ENCODE data around the gene TNFAIP8. TPM values are rescaled to one million over a fixed set of nuclear protein-coding genes. Genes with fewer than 3 reads are reported as not detected.

The TNFAIP8 gene
- total and polyA plus RNA-seq, 2 experiments from 2014 or later = 18.3 to 37.6 TPM

DNA sequence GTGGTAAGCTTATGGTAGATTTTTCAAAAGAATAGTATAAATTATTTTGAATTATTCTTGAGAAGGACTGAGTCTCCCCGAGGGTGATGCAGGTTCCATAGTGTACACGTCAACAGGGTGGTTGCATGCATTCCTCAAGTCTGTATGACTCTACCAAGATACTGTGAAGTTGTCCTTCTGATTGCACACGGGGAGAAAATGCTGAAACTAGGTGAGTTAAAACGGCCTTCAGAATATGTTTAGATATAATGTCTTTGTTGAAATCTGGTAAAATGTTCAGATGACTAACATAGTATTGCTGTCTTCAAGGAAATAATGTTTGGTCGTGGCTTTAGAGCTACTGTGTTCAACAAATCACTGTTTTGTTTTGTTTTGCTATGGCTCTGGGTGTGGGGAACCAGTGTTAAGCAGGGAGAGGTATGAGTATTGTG lies 22.4 kb upstream of the TNFAIP8 start:
- H4K20me1 ChIP-seq (ENCODE audit: insufficient read depth, poor library complexity, severe bottlenecking) = no peaks in the 10 kb centered on the region
- no peaks in the 10 kb centered on the region for H3K9me3 ChIP-seq (ENCODE audit: low read depth)
- WGBS (ENCODE audit: low lambda C conversion rate, missing lambda C conversion rate) = 79% methylated on average over 5 of the region's 5 CpGs
- no peaks in the 10 kb centered on the region for H3K9me2 ChIP-seq (replicated peaks; ENCODE audit: insufficient read depth)
- no peaks in the 10 kb centered on the region for H3K27me3 ChIP-seq
- peak overlapping the region; percentile 36 for H3K27ac ChIP-seq
- no peak for DNase-seq (ENCODE audit: low spot score)
- H3K36me3 ChIP-seq (replicated peaks; ENCODE audit: insufficient read depth, low read depth) = no peaks in the 10 kb centered on the region
- H3K4me3 ChIP-seq = no peak overlapping the region
- TF ChIP-seq EZH2 (IDR thresholded peaks at IDR 0.05; ENCODE audit: borderline replicate concordance) (no peak), EZH2phosphoT487 (IDR thresholded peaks at IDR 0.05; ENCODE audit: low read depth, severe bottlenecking, unreplicated experiment) (no peak), CTCF (IDR thresholded peaks at IDR 0.05; ENCODE audit: poor library complexity) (no peak)
- H3K4me1 ChIP-seq (ENCODE audit: insufficient read depth) = peaks cover 22% of the 10 kb centered on the region
- H3K4me2 ChIP-seq = no peak overlapping the region
- peaks cover 11% of the 10 kb centered on the region for H3K79me2 ChIP-seq
- H2AFZ ChIP-seq = no peak overlapping the region

DNA sequence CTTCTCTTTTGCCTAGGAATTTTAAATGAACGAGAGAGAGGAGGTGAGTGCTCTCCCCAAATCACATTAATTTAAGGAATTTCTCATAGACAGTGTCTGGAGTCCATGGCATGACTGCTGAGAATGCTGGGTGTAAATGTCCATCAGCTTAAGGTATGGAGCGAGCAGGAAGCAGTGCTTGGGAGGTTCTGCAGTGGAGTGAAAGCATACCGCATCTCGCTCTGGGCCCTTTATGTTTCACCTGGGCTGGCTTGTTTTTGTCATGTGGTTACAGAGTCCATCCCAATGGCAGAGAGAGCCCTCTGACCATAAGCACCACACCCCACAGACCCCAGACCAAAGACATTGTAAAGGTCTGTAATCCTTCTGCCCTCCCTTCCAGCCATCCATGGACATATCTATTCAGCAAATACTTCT lies 20.6 kb upstream of the TNFAIP8 start:
- no peak for DNase-seq (ENCODE audit: low spot score)
- H4K20me1 ChIP-seq (ENCODE audit: insufficient read depth, poor library complexity, severe bottlenecking) = no peaks in the 10 kb centered on the region
- H3K9me3 ChIP-seq (ENCODE audit: low read depth) = no peaks in the 10 kb centered on the region
- peaks cover 11% of the 10 kb centered on the region for H3K79me2 ChIP-seq
- no peak overlapping the region for H3K4me3 ChIP-seq
- peaks cover 6% of the 10 kb centered on the region for H3K4me1 ChIP-seq (ENCODE audit: insufficient read depth)
- H3K9me2 ChIP-seq (replicated peaks; ENCODE audit: insufficient read depth) = no peaks in the 10 kb centered on the region
- H2AFZ ChIP-seq = no peak overlapping the region
- no peak for TF ChIP-seq CTCF (IDR thresholded peaks at IDR 0.05; ENCODE audit: poor library complexity)
- TF ChIP-seq EZH2 (IDR thresholded peaks at IDR 0.05; ENCODE audit: borderline replicate concordance) = no peak
- TF ChIP-seq EZH2phosphoT487 (IDR thresholded peaks at IDR 0.05; ENCODE audit: low read depth, severe bottlenecking, unreplicated experiment) = no peak
- 89% methylated on average over 4 of the region's 4 CpGs for WGBS (ENCODE audit: low lambda C conversion rate, missing lambda C conversion rate)
- no peak overlapping the region for H3K27ac ChIP-seq
- no peaks in the 10 kb centered on the region for H3K27me3 ChIP-seq
- no peaks in the 10 kb centered on the region for H3K36me3 ChIP-seq (replicated peaks; ENCODE audit: insufficient read depth, low read depth)
- H3K4me2 ChIP-seq = no peak overlapping the region

DNA sequence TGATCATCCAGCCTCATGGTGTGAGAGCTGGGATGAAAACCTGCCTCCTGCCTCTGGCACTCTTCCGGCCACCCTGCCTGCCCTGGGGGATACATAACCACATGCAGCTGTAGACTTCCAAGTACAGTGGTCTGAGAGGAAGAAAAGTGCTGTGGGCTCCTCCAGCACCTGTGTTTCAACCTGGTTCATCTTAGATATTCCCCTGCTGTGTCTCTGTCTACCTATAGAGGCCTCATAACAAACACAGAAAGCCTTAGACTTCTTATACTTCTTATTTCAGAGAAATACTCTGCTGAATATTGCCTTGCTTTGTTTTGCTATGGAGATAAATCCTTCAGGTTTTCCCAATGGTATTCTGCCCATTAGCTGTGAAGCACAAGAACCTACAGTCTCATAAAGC lies 19.6 kb upstream of the TNFAIP8 start:
- Histone ChIP-seq H3K36me3 (replicated peaks; ENCODE audit: insufficient read depth, low read depth) (no peaks in the 10 kb centered on the region), H3K9me3 (ENCODE audit: low read depth) (no peaks in the 10 kb centered on the region), H2AFZ (no peak overlapping the region), H3K27ac (no peak overlapping the region), H3K9me2 (replicated peaks; ENCODE audit: insufficient read depth) (no peaks in the 10 kb centered on the region), H3K79me2 (peaks cover 11% of the 10 kb centered on the region), H4K20me1 (ENCODE audit: insufficient read depth, poor library complexity, severe bottlenecking) (no peaks in the 10 kb centered on the region), H3K27me3 (no peaks in the 10 kb centered on the region), H3K4me2 (no peak overlapping the region), H3K4me1 (ENCODE audit: insufficient read depth) (peaks cover 4% of the 10 kb centered on the region), H3K4me3 (no peak overlapping the region)
- 100% methylated on average over 1 of the region's 1 CpG for WGBS (ENCODE audit: low lambda C conversion rate, missing lambda C conversion rate)
- DNase-seq (ENCODE audit: low spot score) = no peak
- TF ChIP-seq EZH2phosphoT487 (IDR thresholded peaks at IDR 0.05; ENCODE audit: low read depth, severe bottlenecking, unreplicated experiment) (no peak), CTCF (IDR thresholded peaks at IDR 0.05; ENCODE audit: poor library complexity) (no peak), EZH2 (IDR thresholded peaks at IDR 0.05; ENCODE audit: borderline replicate concordance) (no peak)
